C4-2B (cell line): ENCODE results near the gene TRAF2.

Experiments used
- H3K27ac ChIP-seq: fragments of 450-650 bp; 2 replicates; pipeline ENCODE4 v1.5.1; 2017
- CTCF ChIP-seq: fragments of 450-650 bp; conservative IDR thresholded peaks from 2 replicates; pipeline ENCODE4 v1.5.1; 2017; ENCODE audit warnings: mild to moderate bottlenecking
- ZFX ChIP-seq: fragments of 450-650 bp; IDR thresholded peaks from 2 replicates; pipeline ENCODE4 v1.6.1; 2017

The TRAF2 gene

GRCh38 chr9:136910901-136911245 lies 24.6 kb downstream of the TRAF2 start:
- TF ChIP-seq ZFX, result no peak
- no peak for TF ChIP-seq CTCF

GRCh38 chr9:136913701-136914438 lies 27.6 kb downstream of the TRAF2 start:
- H3K27ac ChIP-seq, result no peak overlapping the region
- TF ChIP-seq ZFX (no peak), CTCF (no peak)

More at GRCh38 chr9:136910901-136911245, 24.6 kb downstream of the TRAF2 start:
- no peak overlapping the region for H3K27ac ChIP-seq

GRCh38 chr9:136915632-136916329 lies 29.5 kb downstream of the TRAF2 start:
- no peak overlapping the region for H3K27ac ChIP-seq
- TF ChIP-seq CTCF (no peak), ZFX (no peak)

- no peak overlapping the region for H3K27ac ChIP-seq
- TF ChIP-seq ZFX (no peak), CTCF (no peak)
Measured at GRCh38 chr9:136916330-136917184, 30.2 kb downstream of the TRAF2 start.

GRCh38 chr9:136917902-136918301 lies 31.6 kb downstream of the TRAF2 start:
- no peak for TF ChIP-seq CTCF
- TF ChIP-seq ZFX, result no peak
- no peak overlapping the region for H3K27ac ChIP-seq

- H3K27ac ChIP-seq, result no peak overlapping the region
- TF ChIP-seq CTCF, result no peak
- TF ChIP-seq ZFX, result no peak
Measured at GRCh38 chr9:136920069-136920468, 33.8 kb downstream of the TRAF2 start.

- TF ChIP-seq CTCF (no peak), ZFX (no peak)
- no peak overlapping the region for H3K27ac ChIP-seq
Measured at GRCh38 chr9:136920734-136921231, 34.5 kb downstream of the TRAF2 start.
